CD4-positive, alpha-beta T cell (primary cell): Measurements from ENCODE around the gene RAPGEF2. TPM values are rescaled to one million over a fixed set of nuclear protein-coding genes. Genes with fewer than 3 reads are reported as not detected.

ENCODE experiments used
- ATAC-seq: fragments of 200-7000 bp; cut with Tn5 transposase; one replicate; pipeline ENCODE4 v1.10.0; 2022; ENCODE audit warnings: mild to moderate bottlenecking; ENCODE audit not compliant: poor library complexity
- CTCF ChIA-PET: fragments of 350-600 bp; sonication (Branson Sonifier 250); formaldehyde crosslinking; loops from one replicate; lab custom pipeline; 2021; ENCODE audit warnings: antibody characterized with exemption, inconsistent platforms; lab: Charles Lee
- POLR2A ChIA-PET: fragments of 350-600 bp; sonication (Branson Sonifier 250); formaldehyde crosslinking; loops from one replicate; lab custom pipeline; 2021; ENCODE audit warnings: antibody characterized with exemption, inconsistent platforms; lab: Charles Lee
- DNase-seq, 14 experiments: peaks; one replicate each; pipeline ENCODE4 v3.0.0-alpha.2; 2013 to 2020; ENCODE audit warnings: mixed read lengths in 2 of 14
- H3K27ac ChIP-seq, 2 donors: one replicate each; pipeline versions ENCODE4 v1.5.1 to v1.7.0; 2013; ENCODE audit warnings: low read length in 2 of 2, low read depth in 1 of 2, mild to moderate bottlenecking in 1 of 2
- H3K27me3 ChIP-seq, 2 experiments: 1 replicate in 1 of 2; 2 replicates in 1 of 2; pipeline versions ENCODE4 v1.6.1 to v1.7.0; 2013; ENCODE audit warnings: low read length in 2 of 2, control low read depth in 1 of 2, mild to moderate bottlenecking in 1 of 2, moderate library complexity in 1 of 2; ENCODE audit not compliant: insufficient read depth in 2 of 2, control insufficient read depth in 1 of 2
- H3K36me3 ChIP-seq: one replicate; pipeline ENCODE4 v1.6.1; 2013; ENCODE audit warnings: low read length, control low read depth; ENCODE audit not compliant: insufficient read depth
- H3K4me1 ChIP-seq: one replicate; pipeline ENCODE4 v1.6.1; 2013; ENCODE audit warnings: low read length, control low read depth; ENCODE audit not compliant: insufficient read depth
- H3K4me3 ChIP-seq: one replicate; pipeline ENCODE4 v1.5.1; 2013; ENCODE audit warnings: mild to moderate bottlenecking, low read length, moderate library complexity
- H3K9me3 ChIP-seq, 2 experiments: 1 replicate in 1 of 2; 2 replicates in 1 of 2; pipeline versions ENCODE4 v1.6.1 to v1.7.0; 2013; ENCODE audit warnings: low read length in 2 of 2, mild to moderate bottlenecking in 2 of 2, control low read depth in 1 of 2, moderate library complexity in 1 of 2; ENCODE audit not compliant: control insufficient read depth in 1 of 2, insufficient read depth in 1 of 2
- H3K27ac Mint-ChIP-seq: one replicate; pipeline ENCODE4 v1.8.0; 2020; ENCODE audit warnings: mixed read lengths
- H3K27me3 Mint-ChIP-seq: one replicate; pipeline ENCODE4 v1.8.0; 2021; ENCODE audit warnings: mixed read lengths
- H3K36me3 Mint-ChIP-seq: one replicate; pipeline ENCODE4 v1.8.0; 2021; ENCODE audit warnings: low read depth, mixed read lengths
- H3K4me1 Mint-ChIP-seq: one replicate; pipeline ENCODE4 v1.8.0; 2021; ENCODE audit warnings: low read depth, mixed read lengths
- H3K4me3 Mint-ChIP-seq: one replicate; pipeline ENCODE4 v1.8.0; 2020; ENCODE audit warnings: mild to moderate bottlenecking, mixed read lengths
- H3K9me3 Mint-ChIP-seq: one replicate; pipeline ENCODE4 v1.8.0; 2020; ENCODE audit warnings: mixed read lengths
- CTCF ChIP-seq: fragments of 200-600 bp; IDR thresholded peaks from one replicate; pipeline ENCODE4 v1.8.0; 2022; ENCODE audit warnings: antibody characterized with exemption, mild to moderate bottlenecking
- intact Hi-C, 2 experiments: fragments of 100-400 bp; cut with DNase I in 1 of 2; cut with micrococcal nuclease in 1 of 2; formaldehyde crosslinking; loops; one replicate each; pipeline versions ENCODE4 v1.15.1 to v1.9.0; 2023 to 2025; cut with DNase I, micrococcal nuclease
- total RNA-seq, 174 experiments: library from RNA in 2 of 174; stranded (reverse) in 2 of 174; gene quantifications; one replicate each; pipeline ENCODE4 v1.2.3 and lab custom pipeline; 2021 to 2026

Gene RAPGEF2
- total RNA-seq, 2 experiments from 2014 or later, result 25.6 to 26.4 TPM

GRCh38 chr4:159131564-159131963 is 28.7 kb downstream of the RAPGEF2 start:
- ChIA-PET POLR2A (no interaction called here), CTCF (no interaction called here)

GRCh38 chr4:159134429-159134828 is 31.6 kb downstream of the RAPGEF2 start:
- Mint-ChIP-seq H3K27ac (no peak overlapping the region), H3K9me3 (no peaks in the 10 kb centered on the region), H3K36me3 (no peaks in the 10 kb centered on the region), H3K4me3 (no peak overlapping the region), H3K4me1 (peaks cover 26% of the 10 kb centered on the region), H3K27me3 (no peaks in the 10 kb centered on the region)
- CTCF ChIA-PET, result no interaction called here
- intact Hi-C loops, result no loop called here
- DNase-seq (no peak), ATAC-seq (no peak)
- no peaks in the 10 kb centered on the region for H3K27me3 ChIP-seq
- POLR2A ChIA-PET, result no interaction called here
- H3K36me3 ChIP-seq, result no peaks in the 10 kb centered on the region
- H3K4me3 ChIP-seq, result no peak overlapping the region
- no peak overlapping the region for H3K27ac ChIP-seq
- peaks cover 0 to 4% of the 10 kb centered on the region in 2 experiments for H3K9me3 ChIP-seq
- TF ChIP-seq CTCF, result no peak
- no peaks in the 10 kb centered on the region for H3K4me1 ChIP-seq

More at GRCh38 chr4:159131564-159131963, 28.7 kb downstream of the RAPGEF2 start:
- no peaks in the 10 kb centered on the region for H3K36me3 ChIP-seq
- TF ChIP-seq CTCF, result no peak
- no peaks in the 10 kb centered on the region for H3K9me3 Mint-ChIP-seq
- no peak overlapping the region for H3K4me3 ChIP-seq
- H3K27ac ChIP-seq, result no peak overlapping the region
- no peak for DNase-seq
- no peak overlapping the region for H3K27ac Mint-ChIP-seq
- no peaks in the 10 kb centered on the region for H3K27me3 ChIP-seq
- no peaks in the 10 kb centered on the region for H3K36me3 Mint-ChIP-seq
- H3K27me3 Mint-ChIP-seq, result no peaks in the 10 kb centered on the region
- intact Hi-C loops, result no loop called here
- peaks cover 0 to 4% of the 10 kb centered on the region in 2 experiments for H3K9me3 ChIP-seq
- H3K4me1 Mint-ChIP-seq, result peaks cover 19% of the 10 kb centered on the region
- no peak overlapping the region for H3K4me3 Mint-ChIP-seq
- no peaks in the 10 kb centered on the region for H3K4me1 ChIP-seq
- ATAC-seq, result no peak

- DNase-seq (no peak), ATAC-seq (no peak)
- Histone ChIP-seq H3K36me3 (no peaks in the 10 kb centered on the region), H3K4me1 (no peaks in the 10 kb centered on the region), H3K4me3 (no peak overlapping the region), H3K9me3 (peaks cover 0 to 4% of the 10 kb centered on the region in 2 experiments), H3K27me3 (no peaks in the 10 kb centered on the region), H3K27ac (no peak overlapping the region)
- Mint-ChIP-seq H3K27me3 (no peaks in the 10 kb centered on the region), H3K27ac (no peak overlapping the region), H3K4me3 (no peak overlapping the region), H3K9me3 (no peaks in the 10 kb centered on the region), H3K4me1 (peaks cover 23% of the 10 kb centered on the region), H3K36me3 (no peaks in the 10 kb centered on the region)
- TF ChIP-seq CTCF, result no peak
- intact Hi-C loops, result no loop called here
- ChIA-PET POLR2A (no interaction called here), CTCF (no interaction called here)
Observed at GRCh38 chr4:159137176-159137575, 34.3 kb downstream of the RAPGEF2 start.
